ENCODE measurements around the gene KCNA4. TPM values are rescaled to one million over a fixed set of nuclear protein-coding genes. Genes with fewer than 3 reads are reported as not detected.
"Not testable (repeated sequence)": the region's sequence is repeated elsewhere in the genome, so short reads cannot be mapped to it uniquely, and the experiment has no call there.

KCNA4 gene
- polyA plus RNA-seq = not detected

DNA sequence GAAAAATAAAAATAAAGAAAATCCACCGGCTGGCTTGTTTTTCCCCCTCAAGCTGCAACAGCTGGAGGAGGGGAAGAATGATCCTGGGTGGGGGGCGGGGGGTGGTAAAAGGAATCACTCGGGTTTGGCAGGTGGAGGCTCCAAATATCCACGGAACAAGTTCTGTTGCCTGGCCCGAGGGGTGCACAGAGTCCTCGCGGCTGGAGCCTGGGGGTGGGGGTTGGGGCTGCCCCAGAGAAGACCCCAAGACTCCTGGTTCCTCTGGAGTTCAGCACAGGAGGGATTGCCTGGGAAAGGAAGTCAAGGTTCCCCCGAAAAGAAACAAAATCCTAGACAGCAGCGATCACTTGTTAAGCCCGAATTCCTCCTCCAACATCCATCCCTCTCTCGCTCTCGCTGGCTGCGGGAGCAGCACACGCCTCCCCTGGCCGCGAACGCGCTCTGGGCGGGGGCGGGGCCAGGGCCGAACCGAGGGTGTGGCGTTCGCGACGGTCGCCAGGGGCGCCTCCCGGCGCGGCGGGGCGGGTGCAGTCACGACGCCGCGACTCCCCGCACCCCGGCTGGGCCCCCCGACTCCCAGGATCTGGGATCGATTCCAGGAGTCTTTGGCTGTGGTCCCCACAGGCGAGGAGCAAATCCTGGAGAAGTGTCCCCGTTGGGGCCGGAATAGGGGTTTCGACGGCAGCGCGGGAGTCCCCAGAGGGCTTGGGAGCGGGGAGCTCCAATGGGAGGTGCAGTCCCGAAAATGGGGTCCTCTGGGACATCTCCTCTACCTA lies at the start of gene KCNA4:
Gene KCNA4, minus strand, starts transcription at position 443 of the 776 bp plus-strand sequence. CDS start 4,352 bp downstream, outside the sequence.
- peaks cover 2 to 6% (median 2%) of the 10 kb centered on the region in 3 donors for H3K9me3 Mint-ChIP-seq
- peaks cover 24% of the 10 kb centered on the region for H3K27me3 Mint-ChIP-seq
- H3K4me1 Mint-ChIP-seq = no peaks in the 10 kb centered on the region
- no peaks in the 10 kb centered on the region for H3K36me3 Mint-ChIP-seq
- H3K27ac Mint-ChIP-seq = no peak within 1 kb of the TSS
- no peak within 1 kb of the TSS for H3K4me3 Mint-ChIP-seq

DNA sequence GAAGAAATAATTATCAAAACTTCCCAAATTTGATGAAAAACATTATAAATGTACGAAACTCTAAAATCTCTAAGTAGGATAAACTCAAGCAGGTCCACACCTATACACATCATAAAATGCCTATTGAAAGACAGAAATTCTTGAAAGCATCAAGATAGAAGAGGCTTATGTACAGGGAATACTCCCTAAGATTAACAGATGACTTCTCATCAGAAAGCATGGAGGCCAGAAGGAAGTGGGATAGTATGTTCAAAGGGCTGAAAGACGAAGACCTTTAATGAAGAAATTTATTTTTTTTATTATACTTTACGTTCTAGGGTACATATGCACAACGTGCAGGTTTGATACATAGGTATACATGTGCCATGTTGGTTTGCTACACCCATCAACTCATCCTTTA lies 45.3 kb upstream of the KCNA4 start:
- H3K4me3 Mint-ChIP-seq = no peak overlapping the region
- no peaks in the 10 kb centered on the region for H3K27me3 Mint-ChIP-seq
- no peaks in the 10 kb centered on the region for H3K4me1 Mint-ChIP-seq
- no peak overlapping the region for H3K27ac Mint-ChIP-seq
- peaks cover 14 to 27% (median 16%) of the 10 kb centered on the region in 3 donors for H3K9me3 Mint-ChIP-seq
- H3K36me3 Mint-ChIP-seq = peaks cover 1% of the 10 kb centered on the region

DNA sequence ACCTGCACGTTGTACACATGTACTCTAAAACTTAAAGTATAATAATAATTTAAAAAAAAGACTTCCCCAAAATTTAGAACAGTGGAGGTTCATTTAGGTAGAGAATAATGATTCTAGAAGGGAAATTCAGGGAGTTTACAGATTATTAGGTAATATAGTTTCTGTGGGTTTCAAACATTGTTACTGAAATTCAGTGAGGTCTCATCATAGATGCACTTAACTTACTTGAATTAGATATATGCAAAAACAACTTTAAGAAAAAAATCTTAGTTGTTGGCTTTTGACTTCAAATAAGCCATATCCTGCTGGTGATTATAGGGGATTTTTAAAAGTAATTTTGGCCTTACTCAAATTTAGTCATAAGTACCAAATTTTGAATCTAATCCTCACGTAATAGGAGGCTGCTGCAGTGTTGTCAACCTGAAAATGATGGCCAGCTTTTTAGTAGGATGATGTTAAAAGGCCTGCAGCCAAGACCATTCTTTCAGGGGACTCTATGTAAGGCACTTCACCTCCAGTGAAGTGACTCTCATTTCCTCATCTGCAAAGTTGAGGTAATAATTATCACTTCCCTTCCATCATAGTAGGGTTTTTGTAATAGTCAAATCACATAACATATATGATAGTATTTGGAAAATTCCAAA lies 42.5 kb upstream of the KCNA4 start:
- Mint-ChIP-seq H3K27me3 (no peaks in the 10 kb centered on the region), H3K9me3 (peaks cover 9 to 15% (median 11%) of the 10 kb centered on the region in 3 donors), H3K27ac (no peak overlapping the region), H3K4me1 (no peaks in the 10 kb centered on the region), H3K4me3 (no peak overlapping the region), H3K36me3 (peaks cover 1% of the 10 kb centered on the region)

DNA sequence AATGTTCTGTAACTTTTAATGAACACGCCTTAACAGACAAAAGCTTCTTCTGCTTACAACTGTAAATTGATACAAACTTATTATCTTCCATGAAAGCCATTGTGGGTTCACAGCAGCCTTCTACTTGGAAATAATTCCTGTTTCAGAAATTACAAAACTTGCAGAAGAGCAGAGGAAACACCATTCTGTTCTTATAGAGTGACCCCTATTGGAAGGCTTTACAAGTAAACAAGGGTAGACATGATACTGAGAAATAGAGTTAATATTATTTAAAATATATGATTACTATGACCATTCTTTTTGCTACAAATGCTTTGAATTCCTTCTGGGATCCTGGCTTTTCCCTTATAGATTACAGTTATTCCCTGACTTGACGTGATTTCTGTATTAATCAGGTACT lies 32.4 kb upstream of the KCNA4 start:
- H3K36me3 Mint-ChIP-seq = no peaks in the 10 kb centered on the region
- H3K4me1 Mint-ChIP-seq = no peaks in the 10 kb centered on the region
- H3K9me3 Mint-ChIP-seq = peaks cover 0 to 8% (median 3%) of the 10 kb centered on the region in 3 donors

DNA sequence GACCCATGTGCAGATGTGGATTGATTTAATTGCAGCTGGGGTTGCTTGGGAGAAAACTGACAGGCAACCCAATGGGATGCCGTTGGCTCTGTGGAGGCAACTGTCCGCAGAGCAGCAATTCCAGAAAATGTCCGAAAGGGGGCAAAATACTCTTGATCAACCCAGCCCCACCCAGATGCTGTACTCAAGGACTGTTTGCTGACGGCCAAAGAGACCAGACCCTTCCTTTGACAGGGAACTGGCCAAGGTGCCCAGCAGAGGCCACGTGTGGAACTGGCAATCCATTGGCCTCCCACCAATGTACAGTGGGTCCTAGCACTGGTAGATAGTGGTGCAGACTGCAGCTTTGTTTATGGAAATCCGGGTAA lies 29.7 kb upstream of the KCNA4 start:
- no peak overlapping the region for H3K27ac Mint-ChIP-seq
- H3K36me3 Mint-ChIP-seq = no peaks in the 10 kb centered on the region
- H3K27me3 Mint-ChIP-seq = no peaks in the 10 kb centered on the region
- no peak overlapping the region for H3K4me3 Mint-ChIP-seq
- H3K9me3 Mint-ChIP-seq = peaks cover 0 to 6% (median 3%) of the 10 kb centered on the region in 3 donors
- no peaks in the 10 kb centered on the region for H3K4me1 Mint-ChIP-seq

More for the DNA sequence above, 32.4 kb upstream of the KCNA4 start:
- H3K27me3 Mint-ChIP-seq = no peaks in the 10 kb centered on the region
- no peak overlapping the region for H3K4me3 Mint-ChIP-seq
- no peak overlapping the region for H3K27ac Mint-ChIP-seq

DNA sequence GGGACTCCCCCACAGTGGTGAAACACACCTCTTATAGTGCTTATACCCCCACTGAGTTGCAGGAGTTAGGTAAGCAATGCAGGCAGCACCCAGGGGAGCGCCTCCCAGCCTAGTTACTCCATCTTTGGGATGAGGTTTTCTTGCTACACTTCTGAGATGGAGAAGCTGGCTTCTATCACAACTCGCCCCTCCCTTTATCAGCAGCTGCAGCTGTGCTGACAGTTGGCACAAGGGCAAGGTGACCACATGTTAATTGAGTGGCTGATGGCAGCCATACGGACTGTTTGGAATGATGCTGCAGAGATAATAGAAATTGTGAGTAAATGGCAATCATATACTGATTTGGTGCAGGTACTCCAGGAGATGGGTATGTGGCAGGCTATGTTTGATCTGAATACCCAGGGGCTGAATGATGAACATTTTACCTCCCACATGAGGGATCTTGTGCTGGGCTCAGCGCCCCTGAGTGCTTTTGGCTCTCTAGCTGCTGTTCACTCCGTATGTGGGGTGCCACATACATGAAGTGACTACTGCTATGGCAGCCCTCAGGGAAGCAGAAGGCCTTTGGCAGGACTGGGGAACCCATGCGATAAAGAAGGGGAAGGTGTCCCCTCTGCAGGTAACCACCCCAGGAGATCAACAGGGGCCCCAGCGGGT lies 29.2 kb upstream of the KCNA4 start:
- Mint-ChIP-seq H3K4me1 (no peaks in the 10 kb centered on the region), H3K4me3 (peak overlapping the region in 1 of 4 donors; percentile 66), H3K27me3 (no peaks in the 10 kb centered on the region), H3K27ac (no peak overlapping the region), H3K36me3 (no peaks in the 10 kb centered on the region), H3K9me3 (peaks cover 0 to 6% (median 3%) of the 10 kb centered on the region in 3 donors)

DNA sequence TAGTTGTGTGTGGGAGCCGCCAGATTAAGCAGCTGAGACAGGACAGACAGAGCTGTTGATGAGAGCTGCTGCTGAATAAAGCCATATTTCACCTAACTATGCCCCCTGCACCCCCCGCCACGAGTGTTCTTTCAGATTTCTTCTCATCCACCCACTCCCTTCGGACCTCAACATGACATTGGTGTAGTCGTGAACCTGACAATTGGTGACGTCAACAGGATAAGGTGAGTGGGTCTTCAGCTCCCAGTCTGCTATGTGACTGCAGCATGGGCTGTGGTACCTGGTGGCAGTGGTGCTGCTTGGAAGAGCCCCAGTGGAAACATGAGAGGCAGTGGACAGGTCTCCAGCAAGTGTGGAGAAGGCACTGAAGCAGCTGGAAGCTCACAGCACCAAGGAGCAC lies 28.3 kb upstream of the KCNA4 start:
- no peaks in the 10 kb centered on the region for H3K36me3 Mint-ChIP-seq
- no peaks in the 10 kb centered on the region for H3K4me1 Mint-ChIP-seq
- peaks cover 0 to 6% (median 3%) of the 10 kb centered on the region in 3 donors for H3K9me3 Mint-ChIP-seq
- no peaks in the 10 kb centered on the region for H3K27me3 Mint-ChIP-seq
- no peak overlapping the region for H3K27ac Mint-ChIP-seq
- no peak overlapping the region for H3K4me3 Mint-ChIP-seq

DNA sequence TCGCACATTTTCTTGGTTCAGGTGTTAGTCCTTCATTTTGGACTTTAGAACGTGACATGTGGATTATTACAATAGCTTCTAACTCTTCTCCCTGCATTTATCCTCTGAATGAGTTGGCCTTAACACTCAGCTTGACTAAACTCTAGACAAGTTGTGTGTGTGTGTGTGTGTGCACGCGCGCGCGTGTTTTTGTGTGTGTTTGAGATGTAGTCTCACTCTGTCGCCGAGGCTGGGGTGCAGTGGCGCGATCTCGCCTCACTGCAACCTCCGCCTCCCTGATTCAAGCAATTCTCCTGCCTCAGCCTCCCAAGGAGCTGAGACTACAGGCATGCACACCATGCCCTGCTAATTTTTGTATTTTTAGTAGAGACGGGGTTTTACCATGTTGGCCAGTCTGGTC lies 24.3 kb upstream of the KCNA4 start:
- Mint-ChIP-seq H3K27ac (no peak overlapping the region), H3K4me3 (no peak overlapping the region), H3K36me3 (no peaks in the 10 kb centered on the region), H3K4me1 (no peaks in the 10 kb centered on the region), H3K27me3 (no peaks in the 10 kb centered on the region), H3K9me3 (peaks cover 0 to 2% (median 0%) of the 10 kb centered on the region in 3 donors)

DNA sequence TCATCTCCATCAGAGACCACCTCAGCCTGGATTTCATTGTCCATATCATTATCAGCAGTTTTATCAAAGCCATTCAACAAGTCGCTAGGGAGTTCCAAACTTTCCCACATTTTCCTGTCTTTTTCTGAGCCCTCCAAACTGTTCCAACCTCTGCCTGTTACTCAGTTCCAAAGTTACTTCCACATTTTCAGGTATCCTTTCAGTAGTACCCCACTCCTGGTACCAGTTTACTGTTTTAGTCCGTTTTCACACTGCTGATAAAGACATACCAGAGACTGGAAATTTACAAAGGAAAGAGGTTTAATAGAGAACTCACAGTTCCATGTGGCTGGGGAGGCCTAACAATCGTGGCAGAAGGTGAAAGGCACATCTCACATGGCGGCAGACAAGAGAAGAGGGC lies 17.9 kb upstream of the KCNA4 start:
- not testable (repeated sequence) for H3K9me3 Mint-ChIP-seq, H3K4me3 Mint-ChIP-seq, H3K27me3 Mint-ChIP-seq, H3K4me1 Mint-ChIP-seq, H3K36me3 Mint-ChIP-seq, H3K27ac Mint-ChIP-seq

DNA sequence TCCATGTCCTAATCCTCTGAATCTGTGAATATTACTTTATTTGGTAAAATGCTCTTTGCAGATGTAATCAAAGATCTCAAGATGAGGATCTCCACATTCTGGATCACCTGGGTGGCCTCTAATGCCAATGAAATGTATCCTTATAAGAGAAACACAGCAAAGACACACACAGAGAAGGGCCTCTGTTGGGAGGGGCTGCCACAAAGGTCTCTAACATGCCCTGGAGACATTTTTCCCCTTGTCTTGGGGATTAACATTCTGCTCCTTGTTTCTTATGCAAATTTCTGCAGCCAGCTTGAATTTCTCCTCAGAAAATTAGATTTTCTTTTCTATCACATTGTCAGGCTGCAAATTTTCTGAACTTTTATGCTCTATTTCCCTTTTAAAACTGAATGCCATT lies 17.3 kb upstream of the KCNA4 start:
- H3K4me1 Mint-ChIP-seq, H3K27me3 Mint-ChIP-seq, H3K4me3 Mint-ChIP-seq, H3K9me3 Mint-ChIP-seq, H3K36me3 Mint-ChIP-seq, H3K27ac Mint-ChIP-seq: not testable (repeated sequence)

DNA sequence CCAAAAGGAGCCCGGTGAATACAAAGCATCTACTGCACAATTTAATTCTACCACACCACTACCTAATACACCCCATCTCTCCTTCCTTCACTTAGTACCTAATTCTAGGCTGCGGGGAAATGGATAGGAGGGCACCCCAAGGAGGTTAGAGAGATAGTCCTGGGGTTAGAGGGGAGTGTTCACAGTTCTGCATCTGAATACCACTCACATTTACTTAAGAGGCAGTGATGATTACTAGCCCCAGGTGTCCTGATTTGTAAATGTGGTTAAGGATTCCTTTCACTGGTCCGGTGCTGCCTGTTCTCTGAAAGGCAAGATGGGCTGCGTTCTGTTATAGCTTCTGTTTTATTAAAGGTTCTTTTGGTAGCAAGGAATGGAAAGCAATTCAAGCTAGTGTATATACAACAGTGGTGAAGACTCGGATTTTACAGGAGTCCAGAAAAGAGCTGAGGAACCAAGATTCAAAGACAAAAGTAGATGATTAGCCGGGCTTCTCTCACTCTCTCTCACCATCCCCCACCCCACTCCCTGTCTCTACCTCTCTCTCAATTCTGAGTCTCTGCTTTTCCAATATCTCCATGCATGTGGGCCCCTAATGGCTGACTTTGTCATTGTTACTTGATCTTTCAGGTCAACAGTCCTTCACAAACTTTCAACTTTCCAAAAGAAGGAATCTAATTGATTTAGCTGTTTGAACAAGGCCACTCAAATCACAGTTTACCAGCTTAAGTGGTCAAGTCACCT lies 8.7 kb upstream of the KCNA4 start:
- Mint-ChIP-seq H3K27ac (no peak overlapping the region), H3K36me3 (no peaks in the 10 kb centered on the region), H3K9me3 (peaks cover 5 to 8% (median 6%) of the 10 kb centered on the region in 3 donors), H3K4me3 (no peak overlapping the region), H3K27me3 (peaks cover 1% of the 10 kb centered on the region), H3K4me1 (no peaks in the 10 kb centered on the region)

DNA sequence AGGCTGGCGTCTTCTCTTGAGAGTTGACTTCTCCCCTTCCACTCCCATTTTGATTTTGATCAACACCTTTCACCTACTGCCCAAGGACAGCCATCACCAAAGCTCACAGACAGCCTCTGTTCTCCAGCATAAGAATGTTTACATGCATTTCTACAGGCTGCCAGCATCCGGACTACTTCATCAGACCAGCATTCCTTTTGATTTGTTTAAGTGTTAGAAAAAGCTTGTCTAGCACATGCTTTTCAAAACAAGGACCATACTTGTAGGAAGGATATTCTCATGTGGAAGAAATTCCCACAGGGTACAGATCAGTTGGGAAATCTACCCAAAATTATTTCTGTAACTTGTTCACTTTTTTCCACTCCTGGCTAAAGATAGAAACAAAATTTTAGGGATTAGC lies 6.2 kb upstream of the KCNA4 start:
- peaks cover 6 to 10% (median 7%) of the 10 kb centered on the region in 3 donors for H3K9me3 Mint-ChIP-seq
- H3K4me1 Mint-ChIP-seq = no peaks in the 10 kb centered on the region
- no peak overlapping the region for H3K4me3 Mint-ChIP-seq
- peaks cover 20% of the 10 kb centered on the region for H3K27me3 Mint-ChIP-seq
- H3K36me3 Mint-ChIP-seq = no peaks in the 10 kb centered on the region
- no peak overlapping the region for H3K27ac Mint-ChIP-seq

DNA sequence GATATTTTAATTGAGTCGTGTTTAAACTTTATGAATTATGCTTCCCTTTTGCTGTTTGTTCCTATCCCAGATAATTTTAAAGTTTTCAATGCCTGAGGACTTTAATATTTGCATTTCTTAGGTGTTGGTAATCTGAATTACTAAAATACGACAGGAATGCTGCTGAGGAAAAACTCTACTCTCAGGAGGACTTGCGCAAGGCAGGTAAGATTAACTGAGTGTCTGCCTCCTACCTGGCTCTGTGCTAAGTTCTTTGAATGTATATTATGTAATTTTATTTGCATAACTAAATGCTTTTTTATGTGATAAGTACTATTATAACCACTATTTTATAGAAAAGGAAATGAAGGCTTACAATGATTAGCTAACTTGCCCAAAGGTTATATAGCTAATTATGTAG lies 2.7 kb upstream of the KCNA4 start:
- Mint-ChIP-seq H3K27me3 (peaks cover 24% of the 10 kb centered on the region), H3K36me3 (no peaks in the 10 kb centered on the region), H3K4me3 (no peak overlapping the region), H3K4me1 (no peaks in the 10 kb centered on the region), H3K27ac (no peak overlapping the region), H3K9me3 (peaks cover 6 to 9% (median 7%) of the 10 kb centered on the region in 3 donors)

DNA sequence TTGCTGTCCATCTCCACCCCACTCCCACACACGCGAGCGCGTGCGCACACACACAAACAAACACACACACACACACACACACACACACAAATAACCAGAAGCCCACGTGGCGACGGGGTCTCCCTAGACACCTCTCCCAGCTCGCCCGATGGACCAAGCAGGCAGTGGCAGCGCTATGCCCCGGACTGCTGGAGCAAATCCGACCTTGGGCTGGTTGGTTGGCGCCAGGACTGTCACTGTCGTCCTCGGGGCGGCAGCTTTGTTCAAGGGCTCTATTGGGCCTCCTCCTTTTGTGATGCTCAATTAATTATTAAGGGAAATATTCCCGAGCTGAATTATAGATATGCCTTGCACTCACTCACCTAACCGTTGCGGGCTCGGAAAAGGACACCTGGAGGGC lies 1.7 kb upstream of the KCNA4 start:
- H3K9me3 Mint-ChIP-seq = peaks cover 5 to 7% (median 6%) of the 10 kb centered on the region in 3 donors
- no peaks in the 10 kb centered on the region for H3K4me1 Mint-ChIP-seq
- H3K36me3 Mint-ChIP-seq = no peaks in the 10 kb centered on the region
- no peak overlapping the region for H3K27ac Mint-ChIP-seq
- H3K4me3 Mint-ChIP-seq = no peak overlapping the region
- peaks cover 24% of the 10 kb centered on the region for H3K27me3 Mint-ChIP-seq

DNA sequence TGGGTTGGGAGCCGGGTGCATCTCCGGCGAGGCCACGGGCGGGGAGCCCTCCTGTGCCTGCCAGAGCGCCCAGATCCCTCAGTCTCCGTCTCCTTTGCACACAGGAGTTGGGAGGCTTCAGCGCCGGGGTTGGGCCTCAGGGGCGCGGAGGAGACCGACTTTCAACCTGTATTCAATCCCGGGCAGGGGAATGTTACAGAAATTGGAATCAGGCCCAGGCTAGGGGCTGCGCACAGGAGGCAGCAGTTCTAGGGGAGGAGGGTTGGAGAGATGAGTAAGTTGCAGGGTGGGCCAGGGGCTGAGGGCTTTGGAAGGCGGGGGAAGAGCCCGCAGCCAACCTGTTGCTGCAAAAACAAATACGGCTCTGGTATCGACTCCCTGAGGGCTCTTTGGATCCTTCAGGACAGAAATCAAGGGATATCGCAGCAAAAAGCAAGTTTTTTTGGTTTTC lies 640 bp upstream of the KCNA4 start:
- Mint-ChIP-seq H3K36me3 (no peaks in the 10 kb centered on the region), H3K27ac (no peak overlapping the region), H3K4me1 (no peaks in the 10 kb centered on the region), H3K9me3 (peaks cover 4 to 6% (median 5%) of the 10 kb centered on the region in 3 donors), H3K27me3 (peaks cover 24% of the 10 kb centered on the region), H3K4me3 (no peak overlapping the region)
